NOMO-1 treated with dmso at 0.1 percent for 144 hours (cell line): ENCODE results near the gene SPRR5.

Source experiments
- DNase-seq: peaks from one replicate; lab custom pipeline; 2025; ENCODE audit not compliant: unreplicated experiment; lab: John Stamatoyannopoulos, UW

The SPRR5 gene

DNA sequence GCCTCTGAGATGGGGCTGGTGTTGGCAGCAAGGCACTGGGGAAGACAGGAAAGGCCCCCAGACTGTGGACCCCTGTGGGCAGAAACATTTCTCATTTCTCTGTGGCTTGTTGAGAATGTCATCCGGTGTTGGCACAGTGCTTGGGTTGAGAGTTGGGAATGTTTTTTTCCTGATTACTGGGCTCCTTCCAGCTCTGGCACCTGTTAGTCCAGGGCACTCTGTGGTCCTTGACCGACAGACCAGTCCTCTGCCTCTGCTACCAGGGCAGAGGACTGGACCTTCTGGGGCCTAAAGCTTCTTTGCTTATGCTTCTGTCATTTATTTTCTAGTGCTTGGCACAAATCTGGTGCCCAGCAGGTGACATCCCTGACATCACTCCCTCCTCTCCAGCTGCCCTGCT, 4.8 kb upstream of the SPRR5 start:
- DNase-seq = no peak

DNA sequence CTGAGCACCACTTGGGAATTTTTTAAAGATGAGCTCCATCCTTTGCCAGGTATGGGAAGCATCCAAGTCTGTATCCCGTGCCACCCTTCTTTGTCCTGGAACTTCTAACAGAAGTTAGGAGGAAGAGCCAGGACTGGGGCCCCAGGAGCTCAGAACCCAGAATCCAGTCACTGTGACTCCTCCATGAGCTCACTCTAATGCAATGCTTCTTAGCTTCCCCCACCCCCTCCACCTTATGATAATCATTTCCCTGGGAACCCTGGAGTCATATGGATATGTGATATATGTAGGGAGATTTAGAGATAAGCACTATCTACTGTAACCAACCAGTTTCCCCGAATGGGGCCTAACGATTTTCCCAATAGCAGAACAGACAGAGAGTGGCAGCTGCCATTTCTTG, 758 bp upstream of the SPRR5 start:
- DNase-seq = no peak

DNA sequence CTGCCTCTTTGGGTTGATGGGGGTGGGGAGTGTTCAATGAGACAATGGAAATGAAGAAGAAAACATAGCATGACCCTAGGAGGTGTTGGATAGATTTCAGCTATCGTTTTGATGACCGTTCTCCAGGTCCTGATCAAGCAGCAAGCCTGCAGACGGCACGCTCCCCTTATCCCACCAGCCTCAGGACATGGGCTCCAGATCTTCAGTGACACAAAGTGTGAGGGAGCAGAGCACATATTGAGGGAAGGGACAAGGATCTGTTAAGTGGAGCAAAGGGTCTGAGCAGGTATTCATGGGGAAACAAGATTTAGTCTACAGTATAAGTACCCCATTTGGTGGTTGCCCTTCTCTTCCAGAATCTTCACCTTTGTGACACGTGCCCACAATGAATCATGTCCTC, 4.7 kb downstream of the SPRR5 start:
- no peak for DNase-seq

DNA sequence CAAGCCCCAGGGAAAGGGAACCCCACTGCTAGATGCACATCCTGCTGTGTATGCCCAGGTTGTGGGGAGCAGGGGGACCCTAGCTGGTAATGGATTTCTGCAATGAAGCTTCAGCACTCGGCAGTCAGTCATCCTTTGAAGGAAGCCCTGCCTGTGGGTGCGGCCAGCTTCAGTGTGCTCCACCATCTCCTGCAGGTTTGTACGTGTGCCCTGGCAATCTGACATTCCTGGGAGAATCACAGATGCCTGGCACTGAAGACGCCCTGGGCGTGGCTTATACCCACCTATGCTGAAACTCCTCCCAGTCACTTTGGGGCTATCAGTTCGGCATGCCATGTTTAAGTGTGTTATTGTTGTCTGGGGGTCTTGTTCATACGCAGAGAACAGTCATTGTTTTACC, 6.8 kb downstream of the SPRR5 start:
- DNase-seq = no peak

DNA sequence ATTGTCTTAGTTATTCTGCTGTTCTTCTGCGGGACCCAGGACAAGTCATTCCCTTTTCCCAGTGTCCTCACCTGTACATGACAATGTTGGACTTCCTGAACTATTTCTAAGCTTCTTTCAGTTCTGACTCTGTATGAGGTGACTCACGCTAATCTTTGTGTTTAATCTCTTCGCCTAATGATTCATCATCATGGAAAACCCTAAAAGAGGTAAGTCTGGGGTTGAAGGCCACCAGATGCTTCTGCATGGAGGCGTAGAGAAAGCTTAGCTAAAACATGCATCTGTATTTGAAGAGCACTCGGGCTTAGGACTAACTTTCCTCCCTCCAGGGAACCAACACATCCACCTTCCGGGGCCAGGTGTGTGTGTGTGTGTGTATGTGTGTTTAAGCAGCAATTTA, 7.4 kb downstream of the SPRR5 start:
- DNase-seq = no peak

DNA sequence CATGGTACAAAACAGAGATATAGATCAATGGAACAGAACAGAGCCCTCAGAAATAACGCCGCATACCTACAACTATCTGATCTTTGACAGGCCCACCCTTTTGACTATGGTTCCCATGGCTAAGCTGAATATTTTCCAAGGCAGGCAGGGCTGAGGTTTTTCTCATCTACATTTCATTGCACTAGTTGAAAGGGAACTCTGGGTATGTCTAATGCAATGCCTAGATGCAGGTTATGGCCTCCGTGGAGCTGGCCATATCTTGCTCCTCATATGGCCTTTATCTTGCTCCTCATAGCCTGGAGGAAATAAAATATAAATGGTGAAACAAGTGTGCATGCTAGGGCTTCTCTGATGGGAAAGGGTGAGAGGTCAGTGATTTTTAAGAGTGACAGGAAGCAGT, 10.6 kb downstream of the SPRR5 start:
- DNase-seq = no peak

DNA sequence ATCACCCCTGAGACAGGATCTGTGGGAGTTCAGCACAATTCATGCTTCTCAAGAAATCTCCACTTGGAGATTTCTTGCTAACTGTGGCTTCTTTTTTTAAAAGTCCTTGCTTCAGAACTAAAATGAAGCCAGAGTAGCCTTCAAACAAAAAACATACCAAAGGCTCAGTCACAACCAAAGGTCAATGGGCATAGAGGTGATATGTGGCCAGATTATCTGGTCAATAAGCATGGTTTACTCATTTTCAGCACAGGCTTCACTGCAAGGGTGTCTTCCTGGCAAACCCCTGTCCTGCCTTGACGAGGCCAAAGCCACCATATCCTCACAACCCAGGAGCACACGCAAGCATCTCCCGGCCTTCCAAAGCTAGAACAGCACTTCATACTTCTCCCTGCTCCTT, 12.3 kb downstream of the SPRR5 start:
- no peak for DNase-seq

DNA sequence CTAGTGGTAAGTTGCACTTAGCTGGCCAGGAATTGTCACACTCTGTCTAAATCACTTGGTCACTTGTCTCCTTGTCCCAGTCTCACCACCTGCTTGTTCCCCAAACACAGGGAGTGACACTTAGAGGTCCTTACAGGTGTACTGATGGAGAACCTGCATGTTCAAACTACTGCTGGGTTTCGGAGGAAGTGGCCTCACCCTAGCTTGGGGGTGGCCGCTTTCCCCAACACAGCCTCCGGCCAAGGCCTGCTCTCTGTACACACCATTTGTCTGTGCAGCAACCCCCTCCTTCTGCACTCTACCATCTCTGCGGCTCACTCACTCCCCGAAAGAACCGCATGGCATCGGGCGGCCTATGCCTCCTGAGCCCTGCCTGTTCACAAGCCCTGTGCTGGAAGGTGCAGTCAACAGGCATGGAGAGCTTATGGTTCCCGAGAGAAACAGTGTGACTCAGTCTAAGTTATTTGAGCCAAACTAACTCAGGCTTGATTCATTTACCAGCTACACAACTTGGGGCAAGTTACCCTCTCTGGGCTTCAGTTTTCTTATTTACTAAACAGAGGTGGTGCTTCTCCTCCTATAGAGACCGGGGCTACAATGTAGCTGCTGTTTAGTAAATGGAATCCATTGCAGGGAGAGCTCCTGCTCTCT, 12.9 kb downstream of the SPRR5 start:
- DNase-seq = no peak

DNA sequence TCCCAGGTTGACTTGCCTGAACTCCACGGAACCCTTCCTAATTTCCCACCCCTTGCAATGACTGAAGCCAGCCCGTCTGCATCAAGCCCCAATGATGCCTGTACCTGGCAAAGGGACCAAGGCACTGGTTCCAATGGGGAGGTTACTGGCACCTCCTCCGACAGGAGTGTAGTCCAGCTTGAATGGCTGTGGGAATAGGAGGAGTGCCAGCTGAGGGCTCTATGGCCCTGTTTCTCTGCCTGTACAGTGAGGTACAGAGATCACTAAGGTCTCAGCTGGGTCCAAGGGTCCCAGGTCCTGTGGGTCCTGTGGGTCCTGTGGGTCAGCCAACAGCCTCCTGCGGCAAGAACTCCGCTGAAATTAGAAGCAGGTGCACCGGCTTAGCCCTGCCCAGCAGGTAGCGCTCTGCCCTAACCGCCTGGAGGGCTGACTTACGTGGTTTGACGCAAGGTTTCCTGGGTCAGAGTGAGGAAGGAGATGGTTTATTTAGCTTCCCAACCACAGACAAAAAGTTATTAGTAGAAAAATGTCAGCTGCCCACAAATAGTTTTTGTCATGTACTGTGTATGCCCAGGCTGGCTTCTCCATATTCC, 13.5 kb downstream of the SPRR5 start:
- no peak for DNase-seq

DNA sequence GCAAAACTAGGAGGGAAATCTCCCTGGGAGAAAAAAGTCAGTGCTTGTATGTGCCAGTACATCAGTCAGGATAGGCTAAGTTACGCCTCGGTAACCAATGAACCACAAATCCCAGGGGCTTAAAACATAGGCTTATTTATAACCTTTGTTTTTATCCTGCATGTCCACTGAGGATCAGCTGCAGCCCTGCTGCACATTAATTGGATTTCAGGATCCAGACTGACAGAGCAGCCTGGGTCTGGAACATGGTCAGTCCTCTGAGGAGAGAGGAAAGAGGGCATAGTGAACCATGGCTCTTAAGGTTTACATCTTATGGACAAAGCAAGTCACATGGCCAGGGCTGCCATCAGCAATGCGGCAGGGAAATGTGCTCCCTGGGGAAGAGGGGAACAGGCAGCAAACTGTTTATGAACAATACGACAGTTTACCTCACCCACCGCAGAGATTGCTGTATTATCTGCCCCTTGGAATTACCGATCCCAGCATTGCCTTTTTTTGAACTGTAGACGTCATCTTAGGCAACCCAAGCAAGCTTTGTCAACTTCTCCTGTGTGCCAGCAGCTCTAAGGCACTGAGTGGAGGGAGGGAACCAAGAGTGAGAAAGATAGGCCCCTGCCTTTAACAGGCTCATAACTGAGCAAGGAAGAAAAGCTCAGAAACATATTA, 14.4 kb downstream of the SPRR5 start:
- DNase-seq = no peak

DNA sequence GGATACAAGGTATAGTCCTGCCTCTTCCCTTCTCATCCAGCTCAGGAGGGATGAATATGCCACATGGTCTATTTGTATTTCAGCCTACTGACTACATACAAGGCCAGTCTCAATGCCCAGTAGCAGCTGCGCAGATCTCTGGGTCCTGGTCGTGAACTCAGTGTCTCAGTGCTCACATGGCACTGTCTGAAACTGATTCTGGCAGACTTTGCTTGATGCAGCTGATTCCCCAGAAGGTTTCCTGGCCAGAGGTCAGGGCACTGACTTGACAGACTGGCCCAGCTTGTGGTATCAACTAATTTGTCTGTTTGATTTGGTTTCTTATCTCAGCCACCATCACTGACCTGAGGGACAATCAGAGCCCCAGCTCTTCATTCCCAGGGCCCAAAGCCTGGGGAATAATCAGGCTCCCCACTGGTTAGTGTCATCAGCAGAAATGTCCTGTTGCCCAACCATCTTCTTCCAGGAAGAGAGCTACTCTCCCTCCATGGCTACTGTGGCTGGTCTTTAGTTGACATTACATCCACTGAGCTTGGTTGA, 15.9 kb downstream of the SPRR5 start:
- no peak for DNase-seq

DNA sequence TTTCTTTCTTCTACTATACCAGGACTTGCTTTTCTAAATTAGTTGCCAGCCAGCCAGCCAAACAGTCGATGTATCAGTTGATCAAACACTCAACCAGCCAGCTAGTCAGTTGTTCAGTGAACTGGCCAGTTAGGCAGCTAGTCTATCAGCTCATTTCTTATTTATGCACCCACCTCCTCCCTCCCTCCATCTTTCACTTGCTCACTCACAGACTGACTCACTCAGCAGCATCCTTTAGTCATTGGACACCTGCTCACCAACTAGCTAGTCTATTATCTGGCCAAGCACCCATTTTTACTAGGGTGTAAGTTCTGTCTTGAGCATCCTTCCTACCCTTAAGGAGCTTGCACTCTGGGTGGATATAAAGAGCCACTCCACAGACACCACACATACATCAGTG, 17.5 kb downstream of the SPRR5 start:
- DNase-seq = no peak

DNA sequence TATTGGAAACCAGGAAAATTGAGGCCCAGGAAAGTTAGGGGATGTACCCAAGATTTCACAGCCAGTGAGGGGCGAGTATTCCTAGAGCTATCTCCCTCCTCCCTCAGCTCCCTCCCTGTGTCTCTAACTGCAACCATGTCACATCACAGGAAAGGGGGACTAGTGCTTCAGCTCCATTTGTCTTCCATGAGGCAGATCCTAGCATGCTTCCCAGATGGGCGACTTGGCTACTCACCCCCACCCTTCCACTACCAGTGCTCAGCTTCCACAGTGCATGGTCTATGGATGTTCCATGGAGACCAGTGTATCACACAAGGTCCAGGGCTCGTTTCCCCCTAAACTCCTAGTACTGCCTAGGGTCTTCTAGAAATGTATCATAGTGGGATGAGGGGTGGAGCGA, 18.8 kb downstream of the SPRR5 start:
- DNase-seq = no peak

DNA sequence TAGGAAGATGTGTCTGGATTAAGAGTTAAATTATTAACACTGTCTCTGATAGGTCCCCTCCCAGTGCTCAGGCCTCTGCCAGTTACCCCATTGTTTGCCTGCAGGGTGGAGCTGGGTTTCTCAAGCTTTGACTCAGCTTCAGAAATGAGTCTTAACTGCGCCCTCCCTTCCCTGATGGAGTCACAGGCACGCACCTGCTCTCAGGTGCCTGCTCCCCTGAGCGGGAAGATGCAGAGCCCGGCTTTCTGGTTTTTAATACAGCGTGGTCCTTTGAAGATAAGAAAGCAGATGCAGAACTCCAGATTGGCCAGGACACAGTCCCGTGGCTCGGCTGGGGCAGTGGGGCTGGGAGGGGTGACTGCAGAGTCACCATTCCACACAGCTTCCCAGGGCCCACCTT, 20.2 kb downstream of the SPRR5 start:
- DNase-seq = no peak

DNA sequence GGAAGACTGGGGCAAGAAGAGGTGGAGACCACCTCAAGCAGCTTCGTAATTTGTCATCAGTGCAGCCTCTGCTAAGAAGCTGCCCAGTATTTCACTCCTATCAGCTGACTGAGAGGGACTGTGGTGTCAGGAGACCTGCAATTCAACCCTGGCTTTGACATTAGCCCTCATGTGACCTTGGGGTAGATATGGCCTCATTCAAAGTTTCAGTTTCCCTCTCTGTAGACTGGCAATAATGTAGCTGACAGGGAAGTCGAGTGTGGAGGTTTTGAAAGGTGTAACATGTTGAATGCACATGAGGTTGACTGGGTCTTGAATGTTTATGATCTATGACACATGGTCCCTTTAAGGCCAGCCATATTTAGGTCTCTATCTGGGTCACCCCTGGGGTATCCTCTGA, 21.2 kb downstream of the SPRR5 start:
- DNase-seq = peak; percentile 4

DNA sequence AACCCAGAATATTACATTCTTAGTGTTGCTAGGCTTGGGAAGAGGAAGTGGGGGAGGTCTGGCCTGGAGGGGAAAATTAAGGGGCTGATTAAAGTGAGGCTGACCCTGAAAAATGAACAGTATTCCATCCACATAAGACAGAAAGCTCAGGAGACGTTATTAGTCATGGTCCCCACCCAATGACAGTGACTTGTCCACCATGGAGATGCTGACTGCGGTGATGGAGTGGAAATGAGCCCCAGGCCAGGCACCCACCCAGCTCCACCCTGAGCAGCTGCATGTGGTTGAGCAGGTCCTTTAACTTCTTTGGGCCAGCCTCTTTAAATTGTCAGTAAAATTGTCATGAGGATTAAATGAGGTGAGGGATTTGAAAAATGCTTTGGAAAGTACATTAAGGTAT, 22.0 kb downstream of the SPRR5 start:
- DNase-seq = no peak

DNA sequence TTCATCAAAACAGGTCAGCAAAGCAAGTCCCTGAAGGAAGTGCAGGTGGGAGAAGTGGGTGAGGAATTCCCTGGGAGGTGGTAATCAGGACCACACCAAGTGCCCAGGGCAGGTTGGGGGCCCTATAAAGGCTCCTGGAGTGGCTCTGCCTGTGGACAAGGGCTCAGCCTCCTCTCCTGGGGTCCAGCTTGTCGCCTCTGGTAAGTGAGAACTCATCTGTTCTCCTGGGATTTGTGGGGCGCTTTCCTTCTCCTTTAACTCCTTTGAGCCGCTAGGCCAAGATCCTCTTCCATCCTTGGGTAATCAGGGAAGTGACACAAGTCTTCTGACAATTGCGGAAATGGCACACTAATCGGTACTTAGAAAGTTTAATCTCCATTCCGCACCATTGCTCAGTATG, 23.5 kb downstream of the SPRR5 start, which contains the start of gene SPRR4:
Gene SPRR4 (plus strand): TSS at position 154 of the 400 bp plus-strand sequence. CDS start 1,243 bp downstream, outside the sequence.
- DNase-seq = no peak

DNA sequence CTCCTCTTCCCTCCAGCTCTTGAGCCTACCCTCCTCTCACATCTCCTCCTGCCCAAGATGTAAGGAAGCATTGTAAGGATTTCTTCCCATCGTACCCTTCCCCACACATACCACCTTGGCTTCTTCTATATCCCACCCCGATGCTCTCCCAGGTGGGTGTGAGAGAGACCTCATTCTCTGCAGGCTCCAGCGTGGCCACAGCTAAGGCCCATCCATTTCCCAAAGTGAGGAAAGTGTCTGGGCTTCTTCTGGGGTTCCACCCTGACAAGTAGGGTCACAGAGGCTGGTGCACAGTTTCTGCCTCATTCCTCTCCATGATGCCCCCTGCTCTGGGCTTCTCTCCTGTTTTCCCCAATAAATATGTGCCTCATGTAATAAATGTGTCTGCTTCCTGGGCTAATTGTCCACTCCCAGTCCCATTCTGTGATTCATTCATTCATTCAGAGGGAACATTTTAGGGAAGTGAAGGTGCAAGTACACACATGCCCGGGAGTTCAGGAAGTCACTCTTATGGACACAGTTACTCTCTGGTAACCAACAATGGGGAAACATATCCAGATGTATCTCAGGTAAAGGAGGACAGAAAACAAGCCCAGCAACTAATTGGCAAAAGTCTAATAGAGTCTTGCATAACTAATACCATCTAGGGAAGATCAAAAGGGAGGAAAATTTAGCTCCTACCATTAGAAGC, 25.3 kb downstream of the SPRR5 start:
- no peak for DNase-seq

DNA sequence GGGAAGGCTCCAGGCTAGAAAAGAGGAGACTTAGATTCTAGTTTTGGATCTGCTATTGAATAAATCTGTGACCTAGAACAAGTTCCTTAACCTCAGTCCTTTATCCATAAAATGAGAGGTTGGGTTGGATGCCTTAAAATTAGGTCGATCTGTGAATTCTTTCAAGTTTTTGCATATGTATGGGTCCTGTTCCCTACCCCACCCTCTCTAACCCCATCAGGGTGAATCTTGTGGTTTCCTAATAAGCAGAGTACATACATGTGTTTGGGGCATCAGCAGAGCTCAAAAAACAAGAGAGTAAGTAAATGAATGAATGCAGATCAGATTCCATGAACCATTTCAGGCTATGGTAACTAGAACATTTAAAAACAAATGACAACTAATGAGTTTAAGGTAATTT, 29.7 kb downstream of the SPRR5 start:
- no peak for DNase-seq

DNA sequence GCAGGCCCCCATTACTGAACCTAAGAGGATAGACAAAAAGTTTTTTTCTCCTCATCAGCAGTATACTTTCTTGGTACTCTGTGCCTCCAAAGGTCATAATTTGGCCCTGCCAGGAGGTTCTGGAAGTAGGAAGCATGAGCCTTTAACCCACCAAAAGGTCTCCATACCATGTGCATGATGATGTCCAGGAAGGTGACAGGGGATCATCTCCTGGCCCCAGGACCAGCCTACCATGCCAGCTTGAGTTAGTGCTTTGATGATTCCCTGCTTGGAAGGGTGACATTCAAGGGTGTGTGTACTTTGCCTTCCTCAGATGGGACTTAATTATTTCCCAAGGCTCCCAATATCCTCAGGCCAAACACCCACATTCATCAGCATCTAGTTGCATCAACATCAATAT, 30.6 kb downstream of the SPRR5 start:
- DNase-seq = no peak

DNA sequence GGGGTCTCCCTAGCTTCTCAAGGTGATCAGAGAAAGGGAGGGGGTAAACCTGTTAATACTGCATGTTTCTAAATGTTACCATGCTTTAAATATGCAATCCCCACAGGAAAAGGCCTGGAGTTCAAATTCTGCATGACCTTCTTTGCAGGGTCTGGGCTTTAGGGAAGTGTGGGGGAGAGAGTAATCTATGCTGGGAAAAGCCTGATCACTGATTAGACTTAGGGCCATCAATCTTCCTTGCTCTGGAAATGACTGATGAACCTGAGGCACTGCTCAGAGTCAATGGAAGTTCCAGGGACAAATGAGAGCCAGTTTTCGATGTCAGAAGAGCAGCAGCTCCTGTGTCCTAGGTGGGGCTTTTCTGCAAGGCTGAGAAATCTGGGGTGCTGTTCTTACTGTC, 33.7 kb downstream of the SPRR5 start:
- no peak for DNase-seq
